A549 (cell line): ENCODE measurements around the gene LHX5. TPM values are rescaled to one million over a fixed set of nuclear protein-coding genes. Genes with fewer than 3 reads are reported as not detected.
A peak's percentile ranks its signal among the peaks of the same experiment; 100 is the strongest.

Experiments used
- ATAC-seq, 2 experiments: fragments of 200-7000 bp in 1 of 2; fragments of >200 bp in 1 of 2; cut with Nextera tagmentation in 1 of 2; cut with Tn5 transposase in 1 of 2; 3 replicates each; pipeline versions ENCODE4 v1.8.0 to v1.9.1; 2018 to 2020; ENCODE audit warnings: mild to moderate bottlenecking in 1 of 2, moderate library complexity in 1 of 2
- CTCF ChIA-PET: fragments of 300-600 bp; sonication (Branson Sonifier 250); formaldehyde crosslinking; extraction: SDS; loops from one replicate; lab custom pipeline; 2021; ENCODE audit warnings: antibody characterized with exemption, inconsistent platforms; lab: Yijun Ruan, JAX
- POLR2A ChIA-PET: fragments of 350-600 bp; formaldehyde crosslinking; extraction: SDS; loops from one replicate; lab custom pipeline; 2021; ENCODE audit warnings: antibody characterized with exemption, inconsistent platforms; lab: Yijun Ruan, JAX
- DNase-seq, 2 experiments: peaks; one replicate each; pipeline versions ENCODE4 v3.0.0 to v3.0.0-alpha.2; 2011 to 2016; ENCODE audit warnings: low read depth in 1 of 2, low spot score in 1 of 2
- FAIRE-seq: peaks from 2 replicates; lab custom pipeline; 2011; peaks lifted over from hg19 to GRCh38; lab: Jason Lieb, UNC
- H3K27ac ChIP-seq, 2 experiments: fragments of >200 bp; sonication (Bioruptor Twin); formaldehyde crosslinking; 3 replicates each; pipeline ENCODE4 v1.5.1; 2016 to 2017
- H3K4me1 ChIP-seq: fragments of >200 bp; sonication (Bioruptor Twin); formaldehyde crosslinking; 3 replicates; pipeline ENCODE4 v1.6.1; 2016
- H3K4me2 ChIP-seq: fragments of >200 bp; sonication (Bioruptor Twin); formaldehyde crosslinking; 3 replicates; pipeline ENCODE4 v1.6.1; 2016
- H3K4me3 ChIP-seq: fragments of >200 bp; sonication (Bioruptor Twin); formaldehyde crosslinking; 3 replicates; pipeline ENCODE4 v1.5.1; 2016
- H3K9me3 ChIP-seq: fragments of >200 bp; sonication (Bioruptor Twin); formaldehyde crosslinking; 3 replicates; pipeline ENCODE4 v1.6.1; 2016
- BCL3 ChIP-seq: fragments of >200 bp; sonication (Bioruptor Twin); formaldehyde crosslinking; IDR thresholded peaks from 3 replicates; pipeline ENCODE4 v1.6.1; 2016
- BHLHE40 ChIP-seq: IDR thresholded peaks from 2 replicates; pipeline ENCODE4 v1.6.1; 2012; ENCODE audit warnings: low read depth, low read length, inconsistent platforms
- CBX8 ChIP-seq: fragments of 200-600 bp; sonication (generic); IDR thresholded peaks from 2 replicates; pipeline ENCODE4 v1.6.1; 2016
- CEBPB ChIP-seq, 2 experiments: fragments of >200 bp in 1 of 2; sonication (Bioruptor Twin) in 1 of 2; formaldehyde crosslinking in 1 of 2; IDR thresholded peaks; 2 replicates each; pipeline ENCODE4 v1.6.1; 2012 to 2016
- CHD2 ChIP-seq: fragments of 150-350 bp; IDR thresholded peaks from 2 replicates; pipeline ENCODE4 v1.6.1; 2014; ENCODE audit warnings: low read length; ENCODE audit not compliant: partially characterized antibody
- CHD4 ChIP-seq: fragments of 200-600 bp; sonication (generic); IDR thresholded peaks from 2 replicates; pipeline ENCODE4 v1.6.1; 2016; ENCODE audit warnings: antibody characterized with exemption, mild to moderate bottlenecking, borderline replicate concordance
- CTCF ChIP-seq: fragments of >200 bp; sonication (Bioruptor Twin); formaldehyde crosslinking; IDR thresholded peaks from 3 replicates; pipeline ENCODE4 v1.5.1; 2016
- EHMT2 ChIP-seq: fragments of 200-600 bp; sonication (generic); IDR thresholded peaks from 2 replicates; pipeline ENCODE4 v1.6.1; 2016; ENCODE audit warnings: antibody characterized with exemption, low read depth, mild to moderate bottlenecking, moderate library complexity
- ESRRA ChIP-seq: fragments of 150-350 bp; IDR thresholded peaks from 2 replicates; pipeline ENCODE4 v1.6.1; 2014; ENCODE audit warnings: mild to moderate bottlenecking, low read length, borderline replicate concordance
- GATA3 ChIP-seq: IDR thresholded peaks from 2 replicates; pipeline ENCODE4 v1.6.1; 2012; ENCODE audit warnings: borderline replicate concordance
- HEYL ChIP-seq: fragments of 250-450 bp; sonication (Bioruptor Pico); IDR thresholded peaks from 2 replicates; pipeline ENCODE4 v1.8.0; 2021; ENCODE audit warnings: mild to moderate bottlenecking, moderate library complexity
- HMGXB4 ChIP-seq: fragments of 250-450 bp; sonication (Bioruptor Pico); IDR thresholded peaks from 2 replicates; pipeline ENCODE4 v1.5.0; 2021; ENCODE audit warnings: mild to moderate bottlenecking, moderate library complexity, borderline replicate concordance
- HOXB5 ChIP-seq: fragments of 250-450 bp; sonication (Bioruptor Pico); IDR thresholded peaks from 2 replicates; pipeline ENCODE4 v1.5.0; 2020; ENCODE audit warnings: mild to moderate bottlenecking, moderate library complexity
- JUN ChIP-seq, 2 experiments: fragments of >200 bp; sonication (Bioruptor Twin); formaldehyde crosslinking; IDR thresholded peaks; 2 replicates in 1 of 2; 3 replicates in 1 of 2; pipeline ENCODE4 v1.6.1; 2016 to 2017
- JUNB ChIP-seq: fragments of >200 bp; sonication (Bioruptor Twin); formaldehyde crosslinking; IDR thresholded peaks from 2 replicates; pipeline ENCODE4 v1.6.1; 2016
- KDM1A ChIP-seq: fragments of 200-600 bp; sonication (generic); IDR thresholded peaks from 2 replicates; pipeline ENCODE4 v1.6.1; 2016; ENCODE audit warnings: low read depth, mild to moderate bottlenecking
- NR3C1 ChIP-seq: fragments of >200 bp; sonication (Bioruptor Twin); formaldehyde crosslinking; IDR thresholded peaks from 3 replicates; pipeline ENCODE4 v1.6.1; 2017
- PHF8 ChIP-seq: fragments of 200-600 bp; sonication (generic); IDR thresholded peaks from 2 replicates; pipeline ENCODE4 v1.6.1; 2016; ENCODE audit warnings: low read depth, mild to moderate bottlenecking, antibody characterized with exemption, moderate library complexity, borderline replicate concordance
- POLR2AphosphoS2 ChIP-seq: conservative IDR thresholded peaks from 2 replicates; pipeline ENCODE4 v1.6.1; 2012; ENCODE audit warnings: low read length, improper control_type of control experiment, inconsistent platforms
- RARB ChIP-seq: fragments of 250-450 bp; sonication (Bioruptor Pico); IDR thresholded peaks from 2 replicates; pipeline ENCODE4 v1.8.0; 2021; ENCODE audit warnings: mild to moderate bottlenecking, moderate library complexity
- RCOR1 ChIP-seq: fragments of 150-350 bp; IDR thresholded peaks from 2 replicates; pipeline ENCODE4 v1.6.1; 2014; ENCODE audit warnings: antibody characterized with exemption, low read length, low read depth
- REST ChIP-seq: fragments of 200-600 bp; sonication (generic); IDR thresholded peaks from 2 replicates; pipeline ENCODE4 v1.6.1; 2016; ENCODE audit warnings: antibody characterized with exemption, mild to moderate bottlenecking, moderate library complexity
- RNF2 ChIP-seq: fragments of 200-600 bp; sonication (generic); IDR thresholded peaks from 2 replicates; pipeline ENCODE4 v1.6.1; 2016; ENCODE audit warnings: low read depth, mild to moderate bottlenecking, antibody characterized with exemption, moderate library complexity, borderline replicate concordance
- SMC3 ChIP-seq: fragments of >200 bp; sonication (Bioruptor Twin); formaldehyde crosslinking; IDR thresholded peaks from 3 replicates; pipeline ENCODE4 v1.6.1; 2018; ENCODE audit warnings: inconsistent platforms
- ZSCAN20 ChIP-seq: fragments of 250-450 bp; sonication (Bioruptor Pico); IDR thresholded peaks from 2 replicates; pipeline ENCODE4 v1.8.0; 2022; ENCODE audit warnings: mild to moderate bottlenecking, moderate library complexity
- WGBS: methylation state at CpG from one replicate; pipeline ENCODE4 v1.1.6; 2017; ENCODE audit errors: missing lambda C conversion rate; 5-methylcytosine and 5-hydroxymethylcytosine counted together
- polyA plus RNA-seq, 4 experiments: library from polyadenylated mRNA; depleted of rRNA in 3 of 4; stranded (reverse); fragments of >200 nt; fragmentation: RNase III in 1 of 4; extraction: RNeasy Plus Mini Kit Qiagen cat#74134 plus additional on column Dnase treatment in 1 of 4; gene quantifications; 2 replicates in 3 of 4; 3 replicates in 1 of 4; pipeline ENCODE4 v1.2.3, GENCODE V29; 2011 to 2017
- TF ChIP-seq, protein P1 (sequence below): IDR thresholded peaks from 2 replicates; pipeline ENCODE4 v1.6.1; 2012; ENCODE audit warnings: low read depth, borderline replicate concordance
- TF ChIP-seq, protein P2 (sequence below): IDR thresholded peaks from 2 replicates; pipeline ENCODE4 v1.6.1; 2012

The LHX5 gene
- polyA plus RNA-seq, 2 of the 4 experiments (the other 2 are of a cell fraction): not detected

- TF ChIP-seq CTCF: no peak
- TF ChIP-seq JUN (IDR thresholded peaks at IDR 0.05): no peak
- TF ChIP-seq, protein P1, sequence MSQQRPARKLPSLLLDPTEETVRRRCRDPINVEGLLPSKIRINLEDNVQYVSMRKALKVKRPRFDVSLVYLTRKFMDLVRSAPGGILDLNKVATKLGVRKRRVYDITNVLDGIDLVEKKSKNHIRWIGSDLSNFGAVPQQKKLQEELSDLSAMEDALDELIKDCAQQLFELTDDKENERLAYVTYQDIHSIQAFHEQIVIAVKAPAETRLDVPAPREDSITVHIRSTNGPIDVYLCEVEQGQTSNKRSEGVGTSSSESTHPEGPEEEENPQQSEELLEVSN: no peak
- TF ChIP-seq RNF2: no peak
Observed at GRCh38 chr12:113425960-113426453, 45.7 kb downstream of the LHX5 start (continued).

GRCh38 chr12:113424915-113425823 is 46.5 kb downstream of the LHX5 start:
- ATAC-seq: peak; percentile 35 to 59; a peak in 3 of 6 replicates
- CTCF ChIA-PET: interaction anchor here (0.6 to 2.2 kb wide), 52 partner anchors 9 to 497 kb away, joined by 3 to 31 read pairs (median 5); partner anchors contain the start of genes PLBD2, SDS and SLC8B1
- 56% methylated on average over 20 of the region's 20 CpGs for WGBS
- peak; percentile 58 to 76 for DNase-seq
- H3K4me1 ChIP-seq: peaks cover 28% of the 10 kb centered on the region
- peak overlapping the region in 1 of 2 experiments; percentile 39; a peak in 1 of 6 replicates for H3K27ac ChIP-seq
- POLR2A ChIA-PET: interaction anchor here (0.6 kb wide), 1 partner anchor 117 kb away, joined by 4 read pairs; no protein-coding TSS in a partner anchor
- no peaks in the 10 kb centered on the region for H3K9me3 ChIP-seq
- H3K4me3 ChIP-seq: no peak overlapping the region
- no peak overlapping the region for H3K4me2 ChIP-seq
- no peak for FAIRE-seq
- no peak for TF ChIP-seq EHMT2
- no peak for TF ChIP-seq REST
- TF ChIP-seq HOXB5 (CRISPR knock-in tag): no peak
- TF ChIP-seq NR3C1: no peak
- TF ChIP-seq PHF8: no peak
- no peak for TF ChIP-seq CHD2
- TF ChIP-seq BCL3: no peak
- TF ChIP-seq POLR2AphosphoS2: no peak
- no peak for TF ChIP-seq ZSCAN20 (CRISPR knock-in tag)
- no peak for TF ChIP-seq BHLHE40
- TF ChIP-seq, protein P2, sequence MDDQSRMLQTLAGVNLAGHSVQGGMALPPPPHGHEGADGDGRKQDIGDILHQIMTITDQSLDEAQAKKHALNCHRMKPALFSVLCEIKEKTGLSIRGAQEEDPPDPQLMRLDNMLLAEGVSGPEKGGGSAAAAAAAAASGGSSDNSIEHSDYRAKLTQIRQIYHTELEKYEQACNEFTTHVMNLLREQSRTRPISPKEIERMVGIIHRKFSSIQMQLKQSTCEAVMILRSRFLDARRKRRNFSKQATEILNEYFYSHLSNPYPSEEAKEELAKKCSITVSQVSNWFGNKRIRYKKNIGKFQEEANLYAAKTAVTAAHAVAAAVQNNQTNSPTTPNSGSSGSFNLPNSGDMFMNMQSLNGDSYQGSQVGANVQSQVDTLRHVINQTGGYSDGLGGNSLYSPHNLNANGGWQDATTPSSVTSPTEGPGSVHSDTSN: no peak
- peak; percentile 88 for TF ChIP-seq CHD4
- TF ChIP-seq GATA3: no peak
- peak; percentile 91 for TF ChIP-seq KDM1A
- TF ChIP-seq JUNB: no peak
- peak; percentile 79 for TF ChIP-seq SMC3
- TF ChIP-seq HMGXB4 (CRISPR knock-in tag): no peak
- TF ChIP-seq CBX8: no peak
- no peak for TF ChIP-seq HEYL (CRISPR knock-in tag)
- TF ChIP-seq ESRRA: no peak
- no peak for TF ChIP-seq CEBPB (IDR thresholded peaks at IDR 0.05)
- TF ChIP-seq RARB (CRISPR knock-in tag): no peak
- no peak for TF ChIP-seq RCOR1
